ENCODE data around the gene PPP2R5C. TPM values are rescaled to one million over a fixed set of nuclear protein-coding genes. Genes with fewer than 3 reads are reported as not detected.

PPP2R5C gene
- total and polyA plus RNA-seq, 9 of the 15 experiments (the other 6 are each of a cell fraction or from before 2014, with no cell fraction given): 284 to 617 (median 395) TPM

DNA sequence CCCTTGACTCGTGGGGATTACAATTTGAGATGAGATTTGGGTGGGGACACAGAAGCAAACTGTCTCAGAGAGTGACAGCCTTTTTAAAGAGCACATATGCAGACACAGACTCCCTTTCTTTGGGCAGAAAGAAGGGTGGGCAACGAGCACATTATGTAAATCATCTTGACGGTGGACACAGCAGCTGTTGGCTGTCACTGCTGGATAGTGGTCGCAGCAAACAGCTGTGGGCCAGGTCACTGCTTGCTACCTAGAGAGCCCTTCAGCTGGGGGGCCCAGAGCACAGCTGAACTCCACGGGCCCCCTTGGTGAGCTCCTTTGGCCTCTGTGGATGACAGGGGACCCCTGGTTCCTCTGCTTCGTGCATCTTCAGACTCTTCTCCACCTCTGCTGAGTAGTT, 23.1 kb downstream of the PPP2R5C start:
- intact Hi-C loops (cut with micrococcal nuclease): no loop called here
- Histone ChIP-seq H2AFZ (ENCODE audit: low read depth, low read length) (no peak overlapping the region), H3K4me1 (replicated peaks in 1 of 2; ENCODE audit: control insufficient read depth in 2 of 2, insufficient read depth in 2 of 2, low read length in 2 of 2) (peaks cover 0 to 4% of the 10 kb centered on the region in 2 experiments; a peak in 2 of 5 replicates), H4K20me1 (replicated peaks; ENCODE audit: control insufficient read depth, insufficient read depth, low read length) (no peaks in the 10 kb centered on the region), H3K4me2 (ENCODE audit: insufficient read depth, low read length) (no peak overlapping the region), H3K9me3 (replicated peaks; ENCODE audit: control insufficient read depth, insufficient read depth, low read depth, low read length) (peaks cover 2% of the 10 kb centered on the region; the same call in 1 of the 2 replicates), H3K27me3 (ENCODE audit: control insufficient read depth in 2 of 2, insufficient read depth in 2 of 2, low read length in 2 of 2) (no peaks in the 10 kb centered on the region), H3K36me3 (ENCODE audit: control insufficient read depth, insufficient read depth, low read length) (peaks cover 63% of the 10 kb centered on the region; the same call in 2 of the 3 replicates), H3K9ac (ENCODE audit: insufficient read depth in 1 of 2, low read depth in 2 of 2, low read length in 2 of 2) (no peak overlapping the region), H3K9me1 (ENCODE audit: control insufficient read depth, insufficient read depth, low read length) (no peaks in the 10 kb centered on the region), H3K4me3 (no peak overlapping the region), H3K27ac (ENCODE audit: extremely low read depth, low read depth, low read length) (no peak overlapping the region), H3K79me2 (ENCODE audit: control insufficient read depth, insufficient read depth, low read length) (peaks cover 70% of the 10 kb centered on the region)
- in situ Hi-C loops (cut with MboI): no loop called here
- WGBS (ENCODE audit: insufficient coverage, low coverage, missing lambda C conversion rate): 68% methylated on average over 5 of the region's 6 CpGs
- BruUV-seq (replicated peaks): no TSS peak
- FAIRE-seq: no peak
- ChIA-PET POLR2A (interaction anchor here (0.8 kb wide), 1 partner anchor 115 kb away, joined by 3 read pairs; no protein-coding TSS in a partner anchor), CTCF (ENCODE audit: low intra/inter-chr PET ratio) (no interaction called here)
- no peak for DNase-seq (ENCODE audit: extremely low read depth in 1 of 4, low spot score in 3 of 4)
- ATAC-seq: no peak
- TF ChIP-seq SP1 (CRISPR knock-in tag; IDR thresholded peaks at IDR 0.05) (no peak), NCOR1 (IDR thresholded peaks at IDR 0.05) (no peak), ETV6 (IDR thresholded peaks at IDR 0.05; ENCODE audit: borderline replicate concordance in 1 of 2, low read depth in 2 of 2, low read length in 1 of 2) (no peak), ETV6 (CRISPR knock-in tag; IDR thresholded peaks at IDR 0.05; ENCODE audit: borderline replicate concordance) (no peak), BRD9 (IDR thresholded peaks at IDR 0.05; ENCODE audit: low read depth, partially characterized antibody) (no peak), HSF4 (CRISPR knock-in tag; IDR thresholded peaks at IDR 0.05; ENCODE audit: borderline replicate concordance) (no peak), PHF21A (IDR thresholded peaks at IDR 0.05; ENCODE audit: borderline replicate concordance, low read depth) (no peak), CTBP1 (IDR thresholded peaks at IDR 0.05; ENCODE audit: borderline replicate concordance) (no peak), XRCC3 (IDR thresholded peaks at IDR 0.05) (no peak), LEF1 (IDR thresholded peaks at IDR 0.05) (no peak), MYNN (IDR thresholded peaks at IDR 0.05) (no peak), MYNN (CRISPR knock-in tag; IDR thresholded peaks at IDR 0.05) (no peak), ZFP36 (IDR thresholded peaks at IDR 0.05; ENCODE audit: low read depth, low read length, partially characterized antibody) (no peak), ZNF780A (CRISPR knock-in tag; IDR thresholded peaks at IDR 0.05) (no peak), ZNF551 (CRISPR knock-in tag; IDR thresholded peaks at IDR 0.05) (no peak), ZNF561 (CRISPR knock-in tag; conservative IDR thresholded peaks at IDR 0.05) (no peak), KAT2B (IDR thresholded peaks at IDR 0.05; ENCODE audit: low read depth, low read length) (no peak)
- TF ChIP-seq, protein P1, sequence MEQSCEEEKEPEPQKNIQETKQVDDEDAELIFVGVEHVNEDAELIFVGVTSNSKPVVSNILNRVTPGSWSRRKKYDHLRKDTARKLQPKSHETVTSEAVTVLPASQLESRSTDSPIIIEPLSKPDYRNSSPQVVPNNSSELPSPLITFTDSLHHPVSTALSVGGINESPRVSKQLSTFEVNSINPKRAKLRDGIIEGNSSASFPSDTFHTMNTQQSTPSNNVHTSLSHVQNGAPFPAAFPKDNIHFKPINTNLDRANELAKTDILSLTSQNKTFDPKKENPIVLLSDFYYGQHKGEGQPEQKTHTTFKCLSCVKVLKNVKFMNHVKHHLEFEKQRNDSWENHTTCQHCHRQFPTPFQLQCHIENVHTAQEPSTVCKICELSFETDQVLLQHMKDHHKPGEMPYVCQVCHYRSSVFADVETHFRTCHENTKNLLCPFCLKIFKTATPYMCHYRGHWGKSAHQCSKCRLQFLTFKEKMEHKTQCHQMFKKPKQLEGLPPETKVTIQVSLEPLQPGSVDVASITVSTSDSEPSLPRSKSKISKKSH (CRISPR knock-in tag; IDR thresholded peaks at IDR 0.05): no peak
- TF ChIP-seq, protein P2, sequence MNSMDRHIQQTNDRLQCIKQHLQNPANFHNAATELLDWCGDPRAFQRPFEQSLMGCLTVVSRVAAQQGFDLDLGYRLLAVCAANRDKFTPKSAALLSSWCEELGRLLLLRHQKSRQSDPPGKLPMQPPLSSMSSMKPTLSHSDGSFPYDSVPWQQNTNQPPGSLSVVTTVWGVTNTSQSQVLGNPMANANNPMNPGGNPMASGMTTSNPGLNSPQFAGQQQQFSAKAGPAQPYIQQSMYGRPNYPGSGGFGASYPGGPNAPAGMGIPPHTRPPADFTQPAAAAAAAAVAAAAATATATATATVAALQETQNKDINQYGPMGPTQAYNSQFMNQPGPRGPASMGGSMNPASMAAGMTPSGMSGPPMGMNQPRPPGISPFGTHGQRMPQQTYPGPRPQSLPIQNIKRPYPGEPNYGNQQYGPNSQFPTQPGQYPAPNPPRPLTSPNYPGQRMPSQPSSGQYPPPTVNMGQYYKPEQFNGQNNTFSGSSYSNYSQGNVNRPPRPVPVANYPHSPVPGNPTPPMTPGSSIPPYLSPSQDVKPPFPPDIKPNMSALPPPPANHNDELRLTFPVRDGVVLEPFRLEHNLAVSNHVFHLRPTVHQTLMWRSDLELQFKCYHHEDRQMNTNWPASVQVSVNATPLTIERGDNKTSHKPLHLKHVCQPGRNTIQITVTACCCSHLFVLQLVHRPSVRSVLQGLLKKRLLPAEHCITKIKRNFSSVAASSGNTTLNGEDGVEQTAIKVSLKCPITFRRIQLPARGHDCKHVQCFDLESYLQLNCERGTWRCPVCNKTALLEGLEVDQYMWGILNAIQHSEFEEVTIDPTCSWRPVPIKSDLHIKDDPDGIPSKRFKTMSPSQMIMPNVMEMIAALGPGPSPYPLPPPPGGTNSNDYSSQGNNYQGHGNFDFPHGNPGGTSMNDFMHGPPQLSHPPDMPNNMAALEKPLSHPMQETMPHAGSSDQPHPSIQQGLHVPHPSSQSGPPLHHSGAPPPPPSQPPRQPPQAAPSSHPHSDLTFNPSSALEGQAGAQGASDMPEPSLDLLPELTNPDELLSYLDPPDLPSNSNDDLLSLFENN (IDR thresholded peaks at IDR 0.05; ENCODE audit: low read depth in 2 of 2, low read length in 2 of 2): no peak
- TF ChIP-seq, protein P3, sequence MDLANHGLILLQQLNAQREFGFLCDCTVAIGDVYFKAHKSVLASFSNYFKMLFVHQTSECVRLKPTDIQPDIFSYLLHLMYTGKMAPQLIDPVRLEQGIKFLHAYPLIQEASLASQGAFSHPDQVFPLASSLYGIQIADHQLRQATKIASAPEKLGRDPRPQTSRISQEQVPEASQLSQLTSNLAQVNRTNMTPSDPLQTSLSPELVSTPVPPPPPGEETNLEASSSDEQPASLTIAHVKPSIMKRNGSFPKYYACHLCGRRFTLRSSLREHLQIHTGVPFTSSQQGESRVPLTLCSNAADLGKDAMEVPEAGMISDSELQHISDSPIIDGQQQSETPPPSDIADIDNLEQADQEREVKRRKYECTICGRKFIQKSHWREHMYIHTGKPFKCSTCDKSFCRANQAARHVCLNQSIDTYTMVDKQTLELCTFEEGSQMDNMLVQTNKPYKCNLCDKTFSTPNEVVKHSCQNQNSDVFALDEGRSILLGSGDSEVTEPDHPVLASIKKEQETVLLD (IDR thresholded peaks at IDR 0.05): no peak
